Memory B cell (primary cell): ENCODE results near the gene C1orf21.

Experiments
- ATAC-seq: fragments of 150-1000 bp; cut with Tn5 transposase; 2 replicates; pipeline ENCODE4 v1.10.0; 2021; ENCODE audit warnings: low read depth, mild to moderate bottlenecking, moderate library complexity
- DNase-seq, 2 donors: peaks; one replicate each; pipeline ENCODE4 v3.0.0; 2022; ENCODE audit warnings: low spot score in 2 of 2
- H3K27ac Mint-ChIP-seq: one replicate; pipeline ENCODE4 v1.8.0; 2022; ENCODE audit warnings: mild to moderate bottlenecking, moderate library complexity, mixed read lengths
- H3K27me3 Mint-ChIP-seq: one replicate; pipeline ENCODE4 v1.8.0; 2022; ENCODE audit warnings: mixed read lengths
- H3K36me3 Mint-ChIP-seq: one replicate; pipeline ENCODE4 v1.8.0; 2022; ENCODE audit warnings: mild to moderate bottlenecking, mixed read lengths
- H3K4me1 Mint-ChIP-seq: one replicate; pipeline ENCODE4 v1.8.0; 2022; ENCODE audit warnings: mixed read lengths
- H3K4me3 Mint-ChIP-seq: one replicate; pipeline ENCODE4 v1.8.0; 2022; ENCODE audit warnings: mild to moderate bottlenecking, moderate library complexity, mixed read lengths
- H3K9me3 Mint-ChIP-seq: one replicate; pipeline ENCODE4 v1.8.0; 2022; ENCODE audit warnings: mixed read lengths

The C1orf21 gene

DNA sequence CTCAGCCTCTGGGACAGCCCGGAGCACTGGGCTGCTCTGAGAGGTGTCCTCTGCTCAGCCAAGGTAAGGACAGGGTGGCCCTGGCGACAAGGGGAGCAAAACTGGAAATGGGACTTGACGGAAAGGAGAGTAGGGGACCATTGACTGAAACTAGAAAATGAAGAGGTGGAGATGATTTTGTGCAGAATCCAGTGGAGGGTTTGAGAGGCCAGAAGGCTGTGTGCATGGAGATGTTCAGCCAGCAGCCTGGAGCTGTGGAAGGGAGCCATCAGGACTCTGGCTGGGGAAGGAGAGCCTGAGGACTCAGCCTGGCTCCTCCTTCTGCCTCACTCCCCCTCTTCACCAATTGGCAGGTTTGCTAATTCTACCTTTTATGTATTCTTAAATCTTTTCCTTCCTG is 253.7 kb downstream of the C1orf21 start:
- DNase-seq: no peak
- H3K9me3 Mint-ChIP-seq: no peaks in the 10 kb centered on the region
- no peak for ATAC-seq
- no peak overlapping the region for H3K27ac Mint-ChIP-seq
- no peaks in the 10 kb centered on the region for H3K36me3 Mint-ChIP-seq
- H3K4me1 Mint-ChIP-seq: no peaks in the 10 kb centered on the region
- peaks cover 4% of the 10 kb centered on the region for H3K27me3 Mint-ChIP-seq
- H3K4me3 Mint-ChIP-seq: no peak overlapping the region

GRCh38 chr1:184641894-184642293 is 255.1 kb downstream of the C1orf21 start:
- Mint-ChIP-seq H3K27me3 (peaks cover 6% of the 10 kb centered on the region), H3K4me1 (no peaks in the 10 kb centered on the region), H3K4me3 (no peak overlapping the region), H3K36me3 (no peaks in the 10 kb centered on the region), H3K27ac (no peak overlapping the region), H3K9me3 (no peaks in the 10 kb centered on the region)
- ATAC-seq (no peak), DNase-seq (no peak)

- Mint-ChIP-seq H3K27me3 (peaks cover 7% of the 10 kb centered on the region), H3K27ac (no peak overlapping the region), H3K4me3 (no peak overlapping the region), H3K9me3 (no peaks in the 10 kb centered on the region), H3K4me1 (no peaks in the 10 kb centered on the region), H3K36me3 (no peaks in the 10 kb centered on the region)
- ATAC-seq (no peak), DNase-seq (no peak)
Measured at GRCh38 chr1:184643661-184644060, 256.8 kb downstream of the C1orf21 start.

- Mint-ChIP-seq H3K27me3 (peaks cover 7% of the 10 kb centered on the region), H3K27ac (no peak overlapping the region)
Measured at GRCh38 chr1:184644771-184645170, 257.9 kb downstream of the C1orf21 start.

GRCh38 chr1:184646178-184646701 is 259.4 kb downstream of the C1orf21 start:
- peaks cover 3% of the 10 kb centered on the region for H3K9me3 Mint-ChIP-seq
- no peak overlapping the region for H3K27ac Mint-ChIP-seq
- no peaks in the 10 kb centered on the region for H3K36me3 Mint-ChIP-seq
- H3K4me1 Mint-ChIP-seq: no peaks in the 10 kb centered on the region
- no peak overlapping the region for H3K4me3 Mint-ChIP-seq
- DNase-seq (no peak), ATAC-seq (no peak)
- H3K27me3 Mint-ChIP-seq: peaks cover 7% of the 10 kb centered on the region

More at GRCh38 chr1:184644771-184645170, 257.9 kb downstream of the C1orf21 start:
- Mint-ChIP-seq H3K9me3 (peaks cover 3% of the 10 kb centered on the region), H3K4me3 (no peak overlapping the region), H3K36me3 (no peaks in the 10 kb centered on the region), H3K4me1 (no peaks in the 10 kb centered on the region)
- ATAC-seq (no peak), DNase-seq (no peak)

DNA sequence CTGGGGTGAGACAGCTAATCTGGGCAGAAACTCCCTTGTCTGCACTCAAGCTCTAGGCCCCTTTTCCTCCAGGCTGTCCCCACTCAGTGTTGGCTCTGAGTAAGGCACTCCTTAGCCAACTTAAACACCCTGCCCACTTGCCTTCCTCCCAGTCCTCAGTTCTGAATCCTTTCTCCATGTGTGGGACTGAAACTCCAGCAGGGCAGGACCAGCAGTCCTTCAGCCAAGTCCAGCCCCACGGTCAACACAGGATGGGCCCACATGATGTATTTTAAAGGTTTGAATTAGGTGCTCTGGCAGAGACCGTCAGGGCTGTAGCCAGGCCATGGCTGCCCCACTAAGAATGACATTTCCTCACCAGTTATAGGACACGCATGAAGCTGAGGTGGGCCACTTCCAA is 260.0 kb downstream of the C1orf21 start:
- Mint-ChIP-seq H3K36me3 (no peaks in the 10 kb centered on the region), H3K9me3 (peaks cover 5% of the 10 kb centered on the region), H3K4me1 (no peaks in the 10 kb centered on the region), H3K27me3 (peaks cover 8% of the 10 kb centered on the region), H3K27ac (no peak overlapping the region), H3K4me3 (no peak overlapping the region)
- DNase-seq: no peak
- no peak for ATAC-seq

GRCh38 chr1:184647471-184647870 is 260.6 kb downstream of the C1orf21 start:
- Mint-ChIP-seq H3K4me1 (no peaks in the 10 kb centered on the region), H3K36me3 (no peaks in the 10 kb centered on the region), H3K4me3 (no peak overlapping the region), H3K9me3 (peaks cover 5% of the 10 kb centered on the region), H3K27me3 (peaks cover 8% of the 10 kb centered on the region), H3K27ac (no peak overlapping the region)
- DNase-seq (no peak), ATAC-seq (no peak)

DNA sequence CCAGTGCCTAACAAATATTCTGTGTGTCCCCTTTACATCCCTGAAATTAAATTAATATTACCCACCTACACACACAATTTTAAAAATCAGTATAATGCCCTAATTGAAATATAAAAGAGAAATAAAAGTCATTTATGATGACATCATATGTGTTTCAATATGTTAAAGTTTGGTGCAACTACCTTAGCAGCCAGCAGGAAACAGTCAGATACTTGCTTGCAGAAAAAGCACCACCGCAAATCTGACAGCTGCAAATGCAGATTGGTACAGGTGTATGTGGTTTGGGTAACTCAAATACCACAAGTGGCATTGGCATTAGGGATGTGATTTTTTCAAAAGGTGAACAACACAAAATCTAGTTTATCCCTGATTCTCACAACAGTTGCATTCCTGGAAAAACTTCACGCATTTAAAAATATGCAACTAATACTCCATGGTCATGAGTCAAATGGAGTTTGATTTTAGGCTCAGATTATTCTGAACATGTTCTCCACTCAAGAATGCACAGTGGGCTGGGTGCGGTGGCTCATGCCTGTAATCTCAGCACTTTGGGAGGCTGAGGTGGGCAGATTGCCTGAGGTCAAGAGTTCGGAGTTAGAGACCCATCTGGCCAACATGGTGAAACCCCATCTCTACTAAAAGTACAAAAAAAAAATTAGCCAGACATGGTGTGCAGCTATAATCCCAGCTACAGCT is 261.5 kb downstream of the C1orf21 start:
- Mint-ChIP-seq H3K9me3 (peaks cover 5% of the 10 kb centered on the region), H3K27me3 (peaks cover 8% of the 10 kb centered on the region)

GRCh38 chr1:184648856-184649201 is 262.0 kb downstream of the C1orf21 start:
- DNase-seq (no peak), ATAC-seq (no peak)
- H3K36me3 Mint-ChIP-seq: no peaks in the 10 kb centered on the region
- peaks cover 5% of the 10 kb centered on the region for H3K9me3 Mint-ChIP-seq
- H3K4me1 Mint-ChIP-seq: no peaks in the 10 kb centered on the region
- no peak overlapping the region for H3K27ac Mint-ChIP-seq
- peaks cover 8% of the 10 kb centered on the region for H3K27me3 Mint-ChIP-seq
- no peak overlapping the region for H3K4me3 Mint-ChIP-seq

More for the DNA sequence above, 261.5 kb downstream of the C1orf21 start:
- no peak for DNase-seq
- H3K4me3 Mint-ChIP-seq: no peak overlapping the region
- H3K36me3 Mint-ChIP-seq: no peaks in the 10 kb centered on the region
- ATAC-seq: no peak
- no peak overlapping the region for H3K27ac Mint-ChIP-seq
- H3K4me1 Mint-ChIP-seq: no peaks in the 10 kb centered on the region

- H3K4me1 Mint-ChIP-seq: no peaks in the 10 kb centered on the region
- H3K27ac Mint-ChIP-seq: no peak overlapping the region
- no peak for DNase-seq
- H3K4me3 Mint-ChIP-seq: no peak overlapping the region
- H3K9me3 Mint-ChIP-seq: peaks cover 5% of the 10 kb centered on the region
- peaks cover 7% of the 10 kb centered on the region for H3K27me3 Mint-ChIP-seq
- no peaks in the 10 kb centered on the region for H3K36me3 Mint-ChIP-seq
- ATAC-seq: no peak
Measured at GRCh38 chr1:184649451-184649888, 262.6 kb downstream of the C1orf21 start.

- DNase-seq (no peak), ATAC-seq (no peak)
- Mint-ChIP-seq H3K36me3 (no peaks in the 10 kb centered on the region), H3K27ac (no peak overlapping the region), H3K9me3 (peaks cover 5% of the 10 kb centered on the region), H3K27me3 (peaks cover 7% of the 10 kb centered on the region), H3K4me3 (no peak overlapping the region), H3K4me1 (no peaks in the 10 kb centered on the region)
Measured at GRCh38 chr1:184650177-184650866, 263.5 kb downstream of the C1orf21 start.

- no peak for DNase-seq
- H3K9me3 Mint-ChIP-seq: peaks cover 2% of the 10 kb centered on the region
- ATAC-seq: no peak
- H3K27me3 Mint-ChIP-seq: peaks cover 3% of the 10 kb centered on the region
- no peak overlapping the region for H3K4me3 Mint-ChIP-seq
- no peaks in the 10 kb centered on the region for H3K4me1 Mint-ChIP-seq
- no peaks in the 10 kb centered on the region for H3K36me3 Mint-ChIP-seq
- no peak overlapping the region for H3K27ac Mint-ChIP-seq
Measured at GRCh38 chr1:184655185-184655584, 268.4 kb downstream of the C1orf21 start.

GRCh38 chr1:184656221-184656620 is 269.4 kb downstream of the C1orf21 start:
- Mint-ChIP-seq H3K4me1 (no peaks in the 10 kb centered on the region), H3K4me3 (no peak overlapping the region), H3K27me3 (peaks cover 2% of the 10 kb centered on the region), H3K36me3 (no peaks in the 10 kb centered on the region), H3K27ac (no peak overlapping the region), H3K9me3 (peaks cover 2% of the 10 kb centered on the region)
- no peak for ATAC-seq
- no peak for DNase-seq

DNA sequence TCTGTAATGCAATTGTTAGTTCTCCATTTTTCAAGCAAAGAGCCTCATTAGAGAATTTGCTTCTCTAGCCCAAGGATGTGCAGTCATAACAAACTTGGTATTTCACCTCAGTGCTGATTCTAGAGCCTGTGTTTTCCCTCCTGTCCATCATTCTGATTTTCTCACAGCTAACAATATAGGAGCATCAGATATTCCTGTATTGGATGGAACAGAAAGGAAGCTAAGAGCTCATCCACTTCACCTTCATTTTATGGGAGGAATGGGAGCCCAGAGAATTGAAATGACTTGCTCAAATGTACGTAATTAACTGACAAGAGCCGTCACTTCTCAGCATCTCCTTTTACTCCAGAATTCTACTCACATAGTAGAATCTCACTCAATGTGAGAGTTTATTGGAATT is 271.2 kb downstream of the C1orf21 start:
- ATAC-seq: no peak
- H3K27ac Mint-ChIP-seq: no peak overlapping the region
- DNase-seq: no peak
- no peak overlapping the region for H3K4me3 Mint-ChIP-seq
- no peaks in the 10 kb centered on the region for H3K36me3 Mint-ChIP-seq
- H3K4me1 Mint-ChIP-seq: no peaks in the 10 kb centered on the region
- no peaks in the 10 kb centered on the region for H3K9me3 Mint-ChIP-seq
- peaks cover 4% of the 10 kb centered on the region for H3K27me3 Mint-ChIP-seq
